ENCODE results near the gene MYG1.
"Not testable (repeated sequence)": the region's sequence is repeated elsewhere in the genome, so short reads cannot be mapped to it uniquely, and the experiment has no call there.

MYG1 gene

GRCh38 chr12:53287741-53288216 is 11.7 kb upstream of the MYG1 start:
- peak; percentile 42 for DNase-seq (ENCODE audit: low spot score)

DNA sequence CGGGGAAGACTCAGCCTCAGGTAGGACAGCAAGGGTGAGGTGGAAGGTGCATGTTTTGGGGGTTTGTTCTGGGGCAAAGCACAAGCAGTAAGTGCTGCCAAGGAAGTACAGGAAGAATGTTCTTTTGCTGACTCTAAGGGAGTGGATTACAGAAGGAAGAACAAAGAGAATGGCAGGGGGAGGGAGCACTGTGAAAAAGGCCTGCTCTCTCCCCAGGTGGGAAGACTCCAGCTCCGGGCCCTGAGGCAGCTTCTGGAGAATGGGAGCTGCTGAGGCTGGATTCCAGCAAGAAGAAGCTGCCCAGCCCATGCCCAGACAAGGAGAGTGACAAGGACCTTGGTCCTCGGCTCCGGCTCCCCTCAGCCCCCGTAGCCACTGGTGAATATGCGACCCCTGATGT is 11.2 kb upstream of the MYG1 start:
- no peak for DNase-seq (ENCODE audit: low spot score)

GRCh38 chr12:53289891-53290290 is 9.6 kb upstream of the MYG1 start:
- no peak for DNase-seq (ENCODE audit: low spot score)

DNA sequence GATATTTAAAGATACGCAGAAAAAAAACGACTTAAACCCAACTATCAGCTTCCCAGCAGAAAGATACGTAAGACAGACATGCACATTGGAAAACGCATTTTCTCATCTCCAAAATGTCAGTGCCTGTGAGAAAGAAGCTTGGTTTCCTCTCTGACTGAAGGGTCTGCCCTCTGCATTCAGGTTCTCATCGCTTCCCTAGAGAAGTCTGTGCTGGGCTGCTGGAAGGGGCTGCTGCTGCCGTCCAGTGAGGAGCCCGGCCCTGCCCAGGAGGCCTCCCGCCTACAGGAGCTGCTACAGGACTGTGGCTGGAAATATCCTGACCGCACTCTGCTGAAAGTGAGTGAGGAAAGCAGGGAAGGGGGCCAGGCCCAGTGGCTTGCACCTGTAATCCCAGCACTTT is 8.8 kb upstream of the MYG1 start:
- no peak for DNase-seq (ENCODE audit: low spot score)

DNA sequence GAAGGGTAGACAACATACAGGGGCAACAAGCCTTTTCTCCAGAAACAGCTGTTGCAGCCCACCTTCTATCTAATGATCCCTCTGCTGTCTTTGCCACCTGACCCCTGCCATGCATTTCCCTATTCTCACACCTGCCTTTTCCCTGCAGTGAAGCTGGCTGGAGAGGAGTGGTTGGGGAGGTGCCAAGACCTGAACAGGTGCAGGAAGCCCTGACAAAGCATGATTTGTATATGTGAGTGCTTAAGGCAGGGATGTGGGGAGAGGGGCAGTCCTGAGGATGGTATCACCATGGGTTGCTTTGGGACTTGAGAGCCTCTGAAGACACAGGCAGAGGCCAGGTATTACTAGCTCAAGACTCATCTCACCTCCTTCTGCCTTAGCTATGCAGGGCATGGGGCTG is 7.1 kb upstream of the MYG1 start:
- no peak for DNase-seq (ENCODE audit: low spot score)

DNA sequence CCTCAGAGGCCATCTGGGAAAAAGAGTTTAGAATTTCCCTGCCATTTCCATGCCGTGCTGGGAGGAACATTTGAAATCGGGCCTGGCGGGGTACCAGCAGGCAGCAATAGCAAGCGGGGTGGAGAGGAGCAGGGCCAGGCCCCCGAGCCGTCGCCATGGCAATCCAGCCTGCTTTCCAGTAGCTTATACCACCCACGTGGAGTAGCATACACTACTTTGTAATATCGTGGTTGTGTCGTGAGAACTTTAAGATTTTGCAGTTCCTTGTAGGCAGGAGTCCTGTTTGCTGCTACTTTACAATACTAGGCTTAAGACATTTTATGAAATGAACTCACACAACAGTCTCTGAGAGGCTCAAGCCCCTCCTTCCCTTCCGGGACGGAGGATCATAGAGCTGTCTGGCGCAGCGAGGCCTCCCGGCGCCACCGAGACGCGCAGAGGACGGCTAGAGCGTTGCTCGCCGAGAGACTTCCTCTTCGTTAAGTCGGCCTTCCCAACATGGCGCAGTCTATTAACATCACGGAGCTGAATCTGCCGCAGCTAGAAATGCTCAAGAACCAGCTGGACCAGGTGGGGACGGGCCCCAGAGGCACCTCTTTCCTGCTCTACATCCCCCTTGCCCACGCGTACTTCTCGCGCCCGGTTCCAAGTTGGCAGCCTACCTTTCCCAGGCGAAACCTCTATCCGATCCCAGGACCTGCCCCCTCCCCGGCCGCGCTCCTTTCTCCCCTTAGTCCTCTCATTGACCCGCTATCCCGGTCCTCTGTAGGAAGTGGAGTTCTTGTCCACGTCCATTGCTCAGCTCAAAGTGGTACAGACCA is 4.2 kb upstream of the MYG1 start, which contains the start of gene PFDN5:
PFDN5 (plus strand) TSS at position 473 of the 821 bp plus-strand sequence; CDS start at position 499, 26 bp downstream.
- DNase-seq (ENCODE audit: low spot score): peak; percentile 86

GRCh38 chr12:53295891-53296219 is 3.6 kb upstream of the MYG1 start:
- DNase-seq (ENCODE audit: low spot score): no peak

GRCh38 chr12:53297106-53297505 is 2.4 kb upstream of the MYG1 start:
- DNase-seq (ENCODE audit: low spot score): not testable (repeated sequence)

GRCh38 chr12:53298164-53298563 is 1.3 kb upstream of the MYG1 start:
- no peak for DNase-seq (ENCODE audit: low spot score)

GRCh38 chr12:53299101-53299453 is 418 bp upstream of the MYG1 start:
- DNase-seq (ENCODE audit: low spot score): no peak

GRCh38 chr12:53300187-53300586 is 692 bp downstream of the MYG1 start:
- DNase-seq (ENCODE audit: low spot score): no peak

GRCh38 chr12:53302903-53303302 is 3.4 kb downstream of the MYG1 start:
- DNase-seq (ENCODE audit: low spot score): no peak

DNA sequence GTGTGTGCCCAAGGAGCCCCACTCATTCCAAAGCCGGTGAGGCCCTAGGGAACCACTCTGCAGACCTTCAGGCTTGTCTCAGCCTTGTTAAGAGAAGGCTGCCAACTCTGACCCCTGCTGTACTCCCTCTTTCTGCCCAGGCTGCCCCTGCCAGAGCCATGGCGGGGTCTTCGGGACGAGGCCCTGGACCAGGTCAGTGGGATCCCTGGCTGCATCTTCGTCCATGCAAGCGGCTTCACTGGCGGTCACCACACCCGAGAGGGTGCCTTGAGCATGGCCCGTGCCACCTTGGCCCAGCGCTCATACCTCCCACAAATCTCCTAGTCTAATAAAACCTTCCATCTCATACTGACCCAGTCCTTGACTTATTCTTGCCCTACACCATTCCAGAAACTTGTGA is 7.3 kb downstream of the MYG1 start:
- DNase-seq (ENCODE audit: low spot score): no peak

GRCh38 chr12:53308276-53308675 is 8.8 kb downstream of the MYG1 start:
- DNase-seq (ENCODE audit: low spot score): no peak

DNA sequence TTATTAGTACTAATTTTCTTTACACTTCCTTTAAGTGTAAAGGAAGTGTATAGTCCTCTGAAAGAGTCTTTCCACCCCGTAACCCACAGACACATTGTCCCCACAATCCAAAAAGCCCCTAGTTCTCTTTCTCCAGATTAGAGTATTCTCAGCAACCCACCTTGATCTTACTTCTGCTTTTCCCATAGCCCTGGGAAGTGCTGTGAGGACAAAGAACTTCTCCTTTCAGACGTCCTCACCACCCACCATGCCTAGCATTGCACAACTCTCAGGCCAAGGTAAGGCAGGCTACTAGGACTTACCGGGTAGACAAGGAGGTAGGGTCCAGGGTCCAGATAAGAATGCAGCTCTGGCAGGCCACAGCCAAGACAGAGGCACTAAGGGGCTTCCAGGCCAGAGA is 14.5 kb downstream of the MYG1 start:
- DNase-seq (ENCODE audit: low spot score): no peak

- no peak for DNase-seq (ENCODE audit: low spot score)
Measured at GRCh38 chr12:53320352-53321195, 21.1 kb downstream of the MYG1 start.

DNA sequence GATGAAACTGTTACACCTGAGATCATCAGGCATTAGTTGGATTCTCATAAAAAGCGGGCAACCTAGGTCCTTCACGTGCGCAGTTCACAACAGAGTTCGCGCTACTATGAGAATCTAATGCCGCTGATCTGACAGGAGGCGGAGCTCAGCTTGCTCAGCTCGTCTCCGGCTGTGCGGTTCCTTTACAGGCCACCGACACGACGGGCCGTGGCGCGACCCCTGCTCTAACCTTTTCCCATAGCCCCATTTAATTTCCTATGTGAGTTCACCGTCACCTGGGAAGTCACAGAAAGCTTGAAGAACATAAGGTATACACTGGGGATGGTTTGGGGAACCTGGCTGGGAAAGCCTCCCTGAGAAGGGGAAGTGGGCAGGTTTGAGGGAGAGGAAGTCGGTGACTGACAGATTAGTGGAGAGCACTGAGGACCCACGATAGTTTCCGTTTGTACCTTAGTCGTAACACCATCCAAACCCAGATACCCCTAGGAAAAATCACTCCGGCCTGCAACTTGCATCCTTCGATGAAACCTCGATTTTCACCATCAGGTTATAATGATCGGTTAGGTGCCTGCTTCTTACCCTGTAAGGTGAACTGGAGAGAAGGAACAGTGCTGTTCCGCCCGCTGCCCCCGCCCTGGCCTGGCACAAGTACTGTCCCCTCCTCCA is 24.8 kb downstream of the MYG1 start:
- DNase-seq (ENCODE audit: low spot score): peak; percentile 49

DNA sequence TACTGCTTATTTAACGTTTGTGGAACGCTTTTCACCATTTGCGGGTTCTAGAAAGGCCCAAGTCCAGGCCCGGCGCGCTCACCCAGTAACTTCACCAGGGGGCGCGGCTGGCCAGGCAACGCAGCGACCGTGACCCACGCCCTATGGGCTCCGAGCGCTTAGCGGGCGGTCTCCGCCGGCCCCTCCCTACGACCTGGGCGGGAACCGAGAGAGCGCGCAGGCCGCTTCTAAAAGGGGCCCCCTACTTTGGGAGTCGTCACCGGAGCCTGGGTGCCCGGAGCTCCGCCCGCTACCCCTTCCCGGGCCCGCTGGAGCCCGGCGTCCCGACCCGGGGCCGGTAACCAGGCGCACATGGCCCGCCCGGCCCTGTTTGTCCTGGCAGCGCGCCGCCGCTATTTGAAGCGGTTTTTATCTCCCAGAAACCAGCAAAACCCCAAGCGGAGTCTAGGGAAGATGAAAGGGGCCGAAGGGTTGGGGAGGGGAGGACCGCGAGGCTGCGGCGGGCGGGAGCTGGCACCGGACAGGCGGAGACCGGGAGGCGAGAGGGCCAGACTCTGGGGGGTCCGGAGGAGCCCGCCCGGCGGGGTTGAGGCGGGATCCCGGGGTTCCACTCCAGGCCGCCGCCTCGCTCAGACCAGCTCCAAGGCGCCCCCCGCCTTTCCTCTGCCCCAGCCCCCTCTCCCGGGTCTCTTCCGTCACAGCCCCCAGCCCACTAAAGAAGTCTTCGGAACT is 25.4 kb downstream of the MYG1 start:
- peak; percentile 92 for DNase-seq (ENCODE audit: low spot score)

DNA sequence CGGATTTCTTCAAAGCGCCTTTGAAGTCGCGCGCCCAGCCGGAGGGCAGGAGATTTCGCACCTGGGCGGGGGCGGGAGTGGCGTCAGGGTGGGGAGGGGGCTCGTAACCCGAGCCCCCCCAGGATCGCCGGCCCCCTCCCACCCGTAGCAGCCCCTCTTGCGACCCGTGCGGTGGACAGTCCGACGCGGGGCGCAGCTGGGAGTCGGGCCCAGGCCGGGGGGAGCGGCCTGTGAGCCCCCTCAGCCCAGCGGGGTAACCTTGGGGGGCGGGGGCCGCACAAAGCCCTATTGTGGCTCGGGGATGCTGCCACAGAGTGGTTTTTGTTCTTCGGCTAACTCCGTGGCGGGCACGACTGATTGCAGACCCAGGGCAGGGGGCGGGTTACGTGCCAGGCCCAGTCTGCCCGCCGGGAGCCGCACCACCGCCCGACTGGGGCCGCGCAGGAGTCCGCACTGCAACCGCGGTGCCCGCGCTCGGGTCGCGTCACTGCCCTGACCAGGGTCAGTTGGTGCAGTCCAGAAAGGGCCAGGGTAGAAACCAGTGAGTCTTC is 26.1 kb downstream of the MYG1 start:
- peak; percentile 73 for DNase-seq (ENCODE audit: low spot score)

DNA sequence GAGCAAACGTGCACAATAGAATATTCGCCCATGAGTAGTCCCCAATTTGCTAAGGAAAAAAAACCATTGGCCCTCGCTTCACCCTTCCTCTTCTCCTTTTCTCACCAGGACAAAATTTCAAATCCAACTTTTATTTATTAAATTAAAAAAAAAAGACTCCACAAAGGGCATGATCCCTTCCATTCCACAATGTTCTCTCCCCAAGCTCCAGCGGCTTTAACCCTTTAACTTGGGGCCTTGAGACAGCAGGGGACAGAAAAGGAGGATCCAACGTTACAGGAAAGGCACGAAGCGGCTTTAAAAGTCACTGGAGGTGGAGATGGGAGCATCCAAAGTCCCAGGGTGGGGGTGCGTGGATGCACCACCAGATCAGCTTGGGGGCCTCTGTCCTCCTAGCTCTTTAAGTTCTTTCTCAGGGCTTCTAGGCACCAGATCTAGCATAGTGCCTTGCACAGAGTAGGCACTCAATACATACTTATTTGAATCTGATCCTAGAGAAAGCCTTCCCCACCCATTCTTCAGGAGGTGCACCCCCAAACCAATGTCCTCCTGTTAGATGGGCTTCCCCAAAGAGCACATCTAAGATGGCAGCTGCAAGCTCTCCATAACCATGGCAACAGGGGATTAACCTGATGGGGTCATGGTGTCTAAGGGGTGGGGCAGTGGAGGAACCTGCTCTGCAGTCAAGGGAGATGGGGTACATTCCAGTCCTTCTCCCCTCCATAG is 27.1 kb downstream of the MYG1 start:
- DNase-seq (ENCODE audit: low spot score): no peak

DNA sequence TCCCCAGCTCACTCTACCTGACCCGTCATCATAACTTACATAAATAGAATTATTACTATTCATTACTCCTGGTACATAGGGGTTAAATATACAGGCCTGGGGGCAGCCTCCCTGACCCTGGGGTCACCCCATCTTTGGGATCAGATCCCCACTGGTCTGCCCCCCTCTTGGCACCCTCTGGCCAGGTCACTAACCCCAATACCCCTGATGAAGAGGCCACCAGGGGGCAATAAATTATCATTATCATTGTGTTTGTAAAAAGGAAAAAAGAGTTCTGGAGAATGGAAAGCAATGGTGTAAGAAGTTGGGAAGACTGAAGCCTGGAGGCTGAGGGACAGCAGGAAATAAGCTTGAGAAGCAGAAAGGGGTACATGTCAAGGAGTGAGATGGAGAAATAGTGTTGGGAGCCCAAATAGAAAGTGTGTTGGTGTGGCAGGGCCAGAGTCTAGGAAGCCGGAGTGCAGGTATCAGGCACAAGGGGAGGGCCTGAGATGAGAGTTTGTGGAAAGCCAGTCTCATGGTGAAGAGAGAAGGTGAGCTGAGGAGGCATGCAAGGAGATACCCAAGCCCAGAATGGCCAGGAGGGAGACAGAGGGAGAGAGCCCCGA is 28.0 kb downstream of the MYG1 start:
- DNase-seq (ENCODE audit: low spot score): no peak
